Measurements from ENCODE around the gene TMEM187.

TMEM187 gene

GRCh38 chrX:153935326-153935851 is 37.2 kb upstream of the TMEM187 start:
- peak; percentile 64 for DNase-seq

- no peak for DNase-seq
These were observed 35.5 kb upstream of the TMEM187 start for GRCh38 chrX:153937056-153937455.

- DNase-seq, result no peak
These were observed 34.2 kb upstream of the TMEM187 start for GRCh38 chrX:153938226-153938786.

- peak; percentile 51 for DNase-seq
These were observed 33.0 kb upstream of the TMEM187 start for GRCh38 chrX:153939573-153939972.

GRCh38 chrX:153941336-153942252 is 31.0 kb upstream of the TMEM187 start:
- no peak for DNase-seq

GRCh38 chrX:153944140-153944799 is 28.3 kb upstream of the TMEM187 start, which contains the start of gene RENBP:
RENBP (minus strand) TSS chrX:153944643; CDS start chrX:153944610, 33 bp downstream.
- DNase-seq, result no peak

GRCh38 chrX:153944800-153945150 is 27.8 kb upstream of the TMEM187 start:
- no peak for DNase-seq

GRCh38 chrX:153945956-153946943 is 26.3 kb upstream of the TMEM187 start:
- no peak for DNase-seq

- DNase-seq, result peak; percentile 73
These were observed 25.4 kb upstream of the TMEM187 start for GRCh38 chrX:153947009-153947769.

- DNase-seq, result no peak
These were observed 24.5 kb upstream of the TMEM187 start for GRCh38 chrX:153948002-153948466.

- DNase-seq, result no peak
These were observed 23.4 kb upstream of the TMEM187 start for GRCh38 chrX:153948847-153949805.

- DNase-seq, result no peak
These were observed 22.4 kb upstream of the TMEM187 start for GRCh38 chrX:153950127-153950526.

- DNase-seq, result no peak
These were observed 20.7 kb upstream of the TMEM187 start for GRCh38 chrX:153951683-153952372.

GRCh38 chrX:153952373-153953026 is 20.1 kb upstream of the TMEM187 start:
- no peak for DNase-seq

- DNase-seq, result peak; percentile 40
These were observed 19.2 kb upstream of the TMEM187 start for GRCh38 chrX:153953342-153953830.

GRCh38 chrX:153953892-153954557 is 18.5 kb upstream of the TMEM187 start:
- no peak for DNase-seq

- DNase-seq, result no peak
These were observed 17.9 kb upstream of the TMEM187 start for GRCh38 chrX:153954558-153955227.

Data from NCI-H146 (cell line).